H1 (cell line): Measurements from ENCODE around the gene SYNPR. TPM values are rescaled to one million over a fixed set of nuclear protein-coding genes. Genes with fewer than 3 reads are reported as not detected.

ENCODE experiments used
- FOSL1 ChIP-seq: IDR thresholded peaks from 2 replicates; pipeline ENCODE4 v1.6.1; 2011; ENCODE audit warnings: mild to moderate bottlenecking, low read depth, low read length, moderate library complexity; ENCODE audit not compliant: insufficient read depth
- KDM4A ChIP-seq: IDR thresholded peaks from one replicate; pipeline ENCODE4 v1.7.1; 2012; ENCODE audit warnings: low read depth, mild to moderate bottlenecking, moderate library complexity, low read length, inconsistent platforms; ENCODE audit not compliant: severe bottlenecking
- POU5F1 ChIP-seq: IDR thresholded peaks from 2 replicates; pipeline ENCODE4 v1.6.1; 2011; ENCODE audit warnings: low read depth, mild to moderate bottlenecking, low read length, moderate library complexity
- RFX5 ChIP-seq: IDR thresholded peaks from 2 replicates; pipeline ENCODE4 v1.6.1; 2011; ENCODE audit warnings: low read depth, low read length, improper control_type of control experiment, borderline replicate concordance
- polyA plus RNA-seq, 7 experiments: library from polyadenylated mRNA; depleted of rRNA in 3 of 7; stranded (reverse) in 5 of 7; unstranded in 2 of 7; fragments of >200 nt in 5 of 7; fragments of 200-250 nt in 2 of 7; gene quantifications; 1 replicate in 5 of 7; 2 replicates in 1 of 7; 4 replicates in 1 of 7; pipeline versions ENCODE4 v1.2.1 to v1.2.3, GENCODE V29; 2011 to 2013; ENCODE audit warnings: missing spikeins in 2 of 7, mixed read lengths in 2 of 7
- total RNA-seq: library from RNA; stranded (reverse); fragmentation: NEBNext Ultra II Directional; extraction: Animal tissue kit (Norgen Biotek cat#: 25700); gene quantifications from 2 replicates; pipeline ENCODE4 v1.2.1, GENCODE V29; 2021
- TF ChIP-seq, protein P1 (sequence below): fragments of 300-600 bp; sonication (generic); IDR thresholded peaks from 2 replicates; pipeline ENCODE4 v1.7.1; 2012; ENCODE audit warnings: low read length, moderate library complexity, mild to moderate bottlenecking, inconsistent platforms; ENCODE audit not compliant: insufficient replicate concordance

SYNPR gene
- total and polyA plus RNA-seq, 2 of the 8 experiments (the other 6 are each of a cell fraction or from before 2014, with no cell fraction given) = 0.39 to 0.99 TPM

DNA sequence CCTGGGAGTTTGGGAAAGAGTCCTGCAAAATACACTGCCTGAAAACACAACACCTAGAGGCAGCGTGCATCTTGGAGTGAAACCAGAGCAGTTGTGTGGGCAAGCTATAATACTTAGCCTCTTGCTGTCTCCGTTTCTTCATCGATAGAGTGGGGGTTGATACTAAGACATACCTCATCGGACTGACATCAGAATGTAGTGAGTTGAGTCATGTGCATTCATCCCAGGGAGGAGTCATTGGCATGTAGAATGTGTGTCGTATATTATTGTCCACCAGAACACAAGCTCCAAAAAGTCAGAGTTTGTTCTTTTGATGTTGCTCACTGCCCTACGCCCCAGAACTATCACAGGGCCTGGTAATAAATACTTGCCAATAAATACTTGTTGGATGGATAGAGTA, 378.7 kb downstream of the SYNPR start (continued):
- no peak for TF ChIP-seq POU5F1
- TF ChIP-seq RFX5 = no peak
- no peak for TF ChIP-seq KDM4A
- no peak for TF ChIP-seq FOSL1
- TF ChIP-seq, protein P1, sequence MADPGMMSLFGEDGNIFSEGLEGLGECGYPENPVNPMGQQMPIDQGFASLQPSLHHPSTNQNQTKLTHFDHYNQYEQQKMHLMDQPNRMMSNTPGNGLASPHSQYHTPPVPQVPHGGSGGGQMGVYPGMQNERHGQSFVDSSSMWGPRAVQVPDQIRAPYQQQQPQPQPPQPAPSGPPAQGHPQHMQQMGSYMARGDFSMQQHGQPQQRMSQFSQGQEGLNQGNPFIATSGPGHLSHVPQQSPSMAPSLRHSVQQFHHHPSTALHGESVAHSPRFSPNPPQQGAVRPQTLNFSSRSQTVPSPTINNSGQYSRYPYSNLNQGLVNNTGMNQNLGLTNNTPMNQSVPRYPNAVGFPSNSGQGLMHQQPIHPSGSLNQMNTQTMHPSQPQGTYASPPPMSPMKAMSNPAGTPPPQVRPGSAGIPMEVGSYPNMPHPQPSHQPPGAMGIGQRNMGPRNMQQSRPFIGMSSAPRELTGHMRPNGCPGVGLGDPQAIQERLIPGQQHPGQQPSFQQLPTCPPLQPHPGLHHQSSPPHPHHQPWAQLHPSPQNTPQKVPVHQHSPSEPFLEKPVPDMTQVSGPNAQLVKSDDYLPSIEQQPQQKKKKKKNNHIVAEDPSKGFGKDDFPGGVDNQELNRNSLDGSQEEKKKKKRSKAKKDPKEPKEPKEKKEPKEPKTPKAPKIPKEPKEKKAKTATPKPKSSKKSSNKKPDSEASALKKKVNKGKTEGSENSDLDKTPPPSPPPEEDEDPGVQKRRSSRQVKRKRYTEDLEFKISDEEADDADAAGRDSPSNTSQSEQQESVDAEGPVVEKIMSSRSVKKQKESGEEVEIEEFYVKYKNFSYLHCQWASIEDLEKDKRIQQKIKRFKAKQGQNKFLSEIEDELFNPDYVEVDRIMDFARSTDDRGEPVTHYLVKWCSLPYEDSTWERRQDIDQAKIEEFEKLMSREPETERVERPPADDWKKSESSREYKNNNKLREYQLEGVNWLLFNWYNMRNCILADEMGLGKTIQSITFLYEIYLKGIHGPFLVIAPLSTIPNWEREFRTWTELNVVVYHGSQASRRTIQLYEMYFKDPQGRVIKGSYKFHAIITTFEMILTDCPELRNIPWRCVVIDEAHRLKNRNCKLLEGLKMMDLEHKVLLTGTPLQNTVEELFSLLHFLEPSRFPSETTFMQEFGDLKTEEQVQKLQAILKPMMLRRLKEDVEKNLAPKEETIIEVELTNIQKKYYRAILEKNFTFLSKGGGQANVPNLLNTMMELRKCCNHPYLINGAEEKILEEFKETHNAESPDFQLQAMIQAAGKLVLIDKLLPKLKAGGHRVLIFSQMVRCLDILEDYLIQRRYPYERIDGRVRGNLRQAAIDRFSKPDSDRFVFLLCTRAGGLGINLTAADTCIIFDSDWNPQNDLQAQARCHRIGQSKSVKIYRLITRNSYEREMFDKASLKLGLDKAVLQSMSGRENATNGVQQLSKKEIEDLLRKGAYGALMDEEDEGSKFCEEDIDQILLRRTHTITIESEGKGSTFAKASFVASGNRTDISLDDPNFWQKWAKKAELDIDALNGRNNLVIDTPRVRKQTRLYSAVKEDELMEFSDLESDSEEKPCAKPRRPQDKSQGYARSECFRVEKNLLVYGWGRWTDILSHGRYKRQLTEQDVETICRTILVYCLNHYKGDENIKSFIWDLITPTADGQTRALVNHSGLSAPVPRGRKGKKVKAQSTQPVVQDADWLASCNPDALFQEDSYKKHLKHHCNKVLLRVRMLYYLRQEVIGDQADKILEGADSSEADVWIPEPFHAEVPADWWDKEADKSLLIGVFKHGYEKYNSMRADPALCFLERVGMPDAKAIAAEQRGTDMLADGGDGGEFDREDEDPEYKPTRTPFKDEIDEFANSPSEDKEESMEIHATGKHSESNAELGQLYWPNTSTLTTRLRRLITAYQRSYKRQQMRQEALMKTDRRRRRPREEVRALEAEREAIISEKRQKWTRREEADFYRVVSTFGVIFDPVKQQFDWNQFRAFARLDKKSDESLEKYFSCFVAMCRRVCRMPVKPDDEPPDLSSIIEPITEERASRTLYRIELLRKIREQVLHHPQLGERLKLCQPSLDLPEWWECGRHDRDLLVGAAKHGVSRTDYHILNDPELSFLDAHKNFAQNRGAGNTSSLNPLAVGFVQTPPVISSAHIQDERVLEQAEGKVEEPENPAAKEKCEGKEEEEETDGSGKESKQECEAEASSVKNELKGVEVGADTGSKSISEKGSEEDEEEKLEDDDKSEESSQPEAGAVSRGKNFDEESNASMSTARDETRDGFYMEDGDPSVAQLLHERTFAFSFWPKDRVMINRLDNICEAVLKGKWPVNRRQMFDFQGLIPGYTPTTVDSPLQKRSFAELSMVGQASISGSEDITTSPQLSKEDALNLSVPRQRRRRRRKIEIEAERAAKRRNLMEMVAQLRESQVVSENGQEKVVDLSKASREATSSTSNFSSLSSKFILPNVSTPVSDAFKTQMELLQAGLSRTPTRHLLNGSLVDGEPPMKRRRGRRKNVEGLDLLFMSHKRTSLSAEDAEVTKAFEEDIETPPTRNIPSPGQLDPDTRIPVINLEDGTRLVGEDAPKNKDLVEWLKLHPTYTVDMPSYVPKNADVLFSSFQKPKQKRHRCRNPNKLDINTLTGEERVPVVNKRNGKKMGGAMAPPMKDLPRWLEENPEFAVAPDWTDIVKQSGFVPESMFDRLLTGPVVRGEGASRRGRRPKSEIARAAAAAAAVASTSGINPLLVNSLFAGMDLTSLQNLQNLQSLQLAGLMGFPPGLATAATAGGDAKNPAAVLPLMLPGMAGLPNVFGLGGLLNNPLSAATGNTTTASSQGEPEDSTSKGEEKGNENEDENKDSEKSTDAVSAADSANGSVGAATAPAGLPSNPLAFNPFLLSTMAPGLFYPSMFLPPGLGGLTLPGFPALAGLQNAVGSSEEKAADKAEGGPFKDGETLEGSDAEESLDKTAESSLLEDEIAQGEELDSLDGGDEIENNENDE = no peak
